Measurements from ENCODE around the gene GALNTL6. TPM values are rescaled to one million over a fixed set of nuclear protein-coding genes. Genes with fewer than 3 reads are reported as not detected.

Gene GALNTL6
- total and polyA plus RNA-seq, 2 of the 4 experiments (the other 2 are of a cell fraction), result under 0.01 TPM; not detected in 1

- Histone ChIP-seq H3K9ac (ENCODE audit: low read depth, low read length) (no peak overlapping the region), H3K56ac (ENCODE audit: extremely low read depth, insufficient read depth, low read length) (no peak overlapping the region), H3K4me3 (ENCODE audit: insufficient read depth, low read depth, low read length) (no peak overlapping the region), H2AK5ac (ENCODE audit: low read depth, low read length) (no peak overlapping the region), H3K9me1 (ENCODE audit: insufficient read depth, low read length) (no peaks in the 10 kb centered on the region), H3K14ac (replicated peaks; ENCODE audit: low read depth, low read length) (no peak overlapping the region), H3K9me3 (ENCODE audit: control insufficient read depth, insufficient read depth, low read length) (peaks cover 2% of the 10 kb centered on the region; the same call in 1 of the 2 replicates), H4K8ac (ENCODE audit: low read depth in 2 of 2, low read length in 2 of 2) (no peak overlapping the region), H4K20me1 (ENCODE audit: insufficient read depth, low read length) (no peaks in the 10 kb centered on the region), H3K79me1 (ENCODE audit: low read depth in 1 of 2, low read length in 2 of 2) (no peaks in the 10 kb centered on the region), H3K4ac (ENCODE audit: low read depth, low read length) (no peak overlapping the region), H3K18ac (ENCODE audit: low read depth, low read length) (no peak overlapping the region), H3K27me3 (ENCODE audit: control insufficient read depth, insufficient read depth, low read length) (no peaks in the 10 kb centered on the region), H2BK5ac (ENCODE audit: low read depth, low read length, poor library complexity, severe bottlenecking) (no peak overlapping the region), H2BK20ac (ENCODE audit: low read depth, low read length) (no peak overlapping the region), H3K27ac (ENCODE audit: insufficient read depth, low read length) (no peak overlapping the region), H2BK120ac (ENCODE audit: low read depth, low read length) (no peak overlapping the region), H3K23ac (ENCODE audit: low read depth, low read length) (no peak overlapping the region), H3K4me1 (ENCODE audit: control insufficient read depth, insufficient read depth, low read length) (no peaks in the 10 kb centered on the region), H3K36me3 (ENCODE audit: control insufficient read depth, insufficient read depth, low read length) (no peaks in the 10 kb centered on the region), H4K5ac (ENCODE audit: low read depth, low read length) (no peak overlapping the region), H2BK15ac (ENCODE audit: low read depth, low read length) (no peak overlapping the region), H4K91ac (ENCODE audit: insufficient read depth, low read depth, low read length) (no peak overlapping the region), H2AK9ac (replicated peaks; ENCODE audit: low read depth, low read length, poor library complexity) (no peak overlapping the region), H2AFZ (replicated peaks; ENCODE audit: low read length, poor library complexity) (no peak overlapping the region), H3K4me2 (ENCODE audit: low read depth, low read length) (no peak overlapping the region)
- dilution Hi-C loops (cut with HindIII; ENCODE audit: low sequenced_read_pairs, unreplicated experiment), result no loop called here
- WGBS, 2 experiments (ENCODE audit: extremely low coverage in 2 of 2, insufficient read length in 1 of 2), result 14% methylated on average over 1 of the region's 1 CpG; no CpG with 5 or more reads in 1 of the 2 experiments
- intact Hi-C loops (cut with micrococcal nuclease), result no loop called here
- DNase-seq, result no peak
- in situ Hi-C loops (cut with MboI; ENCODE audit: low sequenced_read_pairs), result no loop called here
- ChIA-PET POLR2A (ENCODE audit: unreplicated experiment) (no interaction called here), CTCF (no interaction called here)
- no peak for TF ChIP-seq NFE2L2 (IDR thresholded peaks at IDR 0.05; ENCODE audit: low read depth, low read length)
- TF ChIP-seq, protein P1, sequence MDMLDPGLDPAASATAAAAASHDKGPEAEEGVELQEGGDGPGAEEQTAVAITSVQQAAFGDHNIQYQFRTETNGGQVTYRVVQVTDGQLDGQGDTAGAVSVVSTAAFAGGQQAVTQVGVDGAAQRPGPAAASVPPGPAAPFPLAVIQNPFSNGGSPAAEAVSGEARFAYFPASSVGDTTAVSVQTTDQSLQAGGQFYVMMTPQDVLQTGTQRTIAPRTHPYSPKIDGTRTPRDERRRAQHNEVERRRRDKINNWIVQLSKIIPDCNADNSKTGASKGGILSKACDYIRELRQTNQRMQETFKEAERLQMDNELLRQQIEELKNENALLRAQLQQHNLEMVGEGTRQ (IDR thresholded peaks at IDR 0.05; ENCODE audit: low read depth, low read length), result no peak
- TF ChIP-seq CEBPB (IDR thresholded peaks at IDR 0.05; ENCODE audit: low read depth, low read length), result no peak
- no peak for TF ChIP-seq CHD1 (IDR thresholded peaks at IDR 0.05; ENCODE audit: low read depth, low read length)
- TF ChIP-seq BHLHE40 (IDR thresholded peaks at IDR 0.05; ENCODE audit: low read depth, low read length), result no peak
- no peak for TF ChIP-seq POLR2A (IDR thresholded peaks at IDR 0.05; ENCODE audit: low read depth, low read length)
- TF ChIP-seq RAD21 (IDR thresholded peaks at IDR 0.05; ENCODE audit: low read length), result no peak
- no peak for TF ChIP-seq MXI1 (IDR thresholded peaks at IDR 0.05; ENCODE audit: borderline replicate concordance, low read depth, low read length)
- ATAC-seq (ENCODE audit: low read depth), result no peak
- BruUV-seq (replicated peaks), result no TSS peak
Observed at GRCh38 chr4:172652369-172652768, 839.2 kb downstream of the GALNTL6 start.
